Measurements from ENCODE around the gene CRYBG1. TPM values are rescaled to one million over a fixed set of nuclear protein-coding genes. Genes with fewer than 3 reads are reported as not detected.
A peak's percentile ranks its signal among the peaks of the same experiment; 100 is the strongest.

CRYBG1 gene
- total RNA-seq, 1 experiment from 2014 or later: 10.7 TPM

GRCh38 chr6:106490436-106490835, 129.9 kb downstream of the CRYBG1 start:
- Histone ChIP-seq H3K4me1 (ENCODE audit: control insufficient read depth in 1 of 2, insufficient read depth in 2 of 2, low read length in 2 of 2) (peaks cover 0 to 13% of the 10 kb centered on the region in 2 experiments; a peak in 2 of 4 replicates), H3K27me3 (ENCODE audit: insufficient read depth, low read length) (no peaks in the 10 kb centered on the region), H4K20me1 (ENCODE audit: insufficient read depth) (no peaks in the 10 kb centered on the region), H3K36me3 (ENCODE audit: control insufficient read depth in 1 of 2, insufficient read depth in 2 of 2, low read length in 2 of 2) (no peaks in the 10 kb centered on the region), H3K4me2 (ENCODE audit: low read length) (peak overlapping the region; percentile 10; the same call in 1 of the 2 replicates), H2AFZ (ENCODE audit: low read depth, low read length, poor library complexity, severe bottlenecking) (no peak overlapping the region), H3K27ac (ENCODE audit: low read depth, low read length) (no peak overlapping the region), H3K9me2 (ENCODE audit: insufficient read depth) (peaks cover 6% of the 10 kb centered on the region; the same call in 1 of the 2 replicates), H3K79me2 (ENCODE audit: insufficient read depth, low read length) (no peaks in the 10 kb centered on the region), H3K4me3 (replicated peaks in 1 of 2; ENCODE audit: low read depth in 1 of 2, low read length in 2 of 2) (no peak overlapping the region), H3K9me3 (ENCODE audit: control insufficient read depth in 1 of 2, insufficient read depth in 1 of 2, low read depth in 1 of 2, low read length in 2 of 2) (no peaks in the 10 kb centered on the region), H3K9ac (ENCODE audit: low read length) (no peak overlapping the region)
- TF ChIP-seq MAX (IDR thresholded peaks at IDR 0.05): no peak
- TF ChIP-seq ZNF274 (IDR thresholded peaks at IDR 0.05; ENCODE audit: low read depth, low read length): no peak
- no peak for TF ChIP-seq CTCF (IDR thresholded peaks at IDR 0.05 in 2 of 3, conservative IDR thresholded peaks at IDR 0.05 in 1 of 3; ENCODE audit: borderline replicate concordance in 1 of 3, insufficient read depth in 1 of 3, low read depth in 2 of 3, low read length in 2 of 3)
- no peak for TF ChIP-seq RAD21 (IDR thresholded peaks at IDR 0.05; ENCODE audit: low read depth)
- no peak for TF ChIP-seq POLR2A (IDR thresholded peaks at IDR 0.05; ENCODE audit: borderline replicate concordance, extremely low read depth, insufficient read depth, insufficient read length)
- TF ChIP-seq ZBTB33 (IDR thresholded peaks at IDR 0.05; ENCODE audit: extremely low read depth, insufficient replicate concordance, low read length): no peak
- no peak for TF ChIP-seq POLR2AphosphoS5 (IDR thresholded peaks at IDR 0.05; ENCODE audit: low read depth, low read length)
- no peak for TF ChIP-seq TCF7L2 (IDR thresholded peaks at IDR 0.05; ENCODE audit: borderline replicate concordance, extremely low read depth, insufficient read depth, insufficient read length)
- TF ChIP-seq FOSL1 (IDR thresholded peaks at IDR 0.05; ENCODE audit: low read depth): no peak
- no peak for TF ChIP-seq ZFX (IDR thresholded peaks at IDR 0.05)
- TF ChIP-seq ATF3 (IDR thresholded peaks at IDR 0.05): no peak
- no peak for TF ChIP-seq EZH2phosphoT487 (IDR thresholded peaks at IDR 0.05; ENCODE audit: borderline replicate concordance)
- no peak for TF ChIP-seq SP1 (IDR thresholded peaks at IDR 0.05; ENCODE audit: low read depth)
- TF ChIP-seq CEBPB (IDR thresholded peaks at IDR 0.05; ENCODE audit: low read depth): no peak
- no peak for TF ChIP-seq EZH2 (IDR thresholded peaks at IDR 0.05)
- TF ChIP-seq EGR1 (IDR thresholded peaks at IDR 0.05; ENCODE audit: low read depth): no peak
- no TSS peak for BruUV-seq (replicated peaks)
- ChIA-PET CTCF (no interaction called here), RAD21 (ENCODE audit: low non-redundant PET in 1 of 2, low total read pairs in 2 of 2, uncharacterized antibody in 2 of 2, unreplicated experiment in 2 of 2) (no interaction called here), POLR2A (no interaction called here)
- no peak for DNase-seq (ENCODE audit: low read depth, low spot score)
- ATAC-seq: no peak
- intact Hi-C loops (cut with micrococcal nuclease): no loop called here

Measured in HCT116 (cell line).